GM12878 (cell line): ENCODE results near the gene WDR76. TPM values are rescaled to one million over a fixed set of nuclear protein-coding genes. Genes with fewer than 3 reads are reported as not detected.

ENCODE experiments used
- CTCF ChIP-seq, 3 experiments: IDR thresholded peaks in 2 of 3; conservative IDR thresholded peaks in 1 of 3; 2 replicates each; pipeline ENCODE4 v1.5.1; 2011; ENCODE audit warnings: low read depth in 3 of 3, low read length in 3 of 3, mild to moderate bottlenecking in 3 of 3, control low read depth in 2 of 3, moderate library complexity in 2 of 3, inconsistent platforms in 1 of 3, mixed read lengths in 1 of 3; ENCODE audit not compliant: control insufficient read depth in 2 of 3, insufficient read depth in 1 of 3; ENCODE audit errors: extremely low read depth in 1 of 3
- EED ChIP-seq: sonication (generic); IDR thresholded peaks from 2 replicates; pipeline ENCODE4 v1.6.1; 2016; ENCODE audit warnings: antibody characterized with exemption, low read depth
- EZH2 ChIP-seq: IDR thresholded peaks from 2 replicates; pipeline ENCODE4 v1.6.1; 2012; ENCODE audit warnings: low read depth, mild to moderate bottlenecking, control low read depth, inconsistent platforms, low read length, borderline replicate concordance; ENCODE audit not compliant: control insufficient read depth
- HDAC2 ChIP-seq: fragments of 200-600 bp; sonication (generic); IDR thresholded peaks from 2 replicates; pipeline ENCODE4 v1.6.1; 2017
- HSF1 ChIP-seq: fragments of 150-350 bp; IDR thresholded peaks from 2 replicates; pipeline ENCODE4 v1.6.1; 2014; ENCODE audit warnings: mild to moderate bottlenecking, low read depth, low read length
- KDM1A ChIP-seq: fragments of 200-600 bp; sonication (generic); IDR thresholded peaks from 2 replicates; pipeline ENCODE4 v1.6.1; 2016; ENCODE audit warnings: borderline replicate concordance
- RAD21 ChIP-seq: IDR thresholded peaks from 2 replicates; pipeline ENCODE4 v1.6.1; 2011; ENCODE audit warnings: mild to moderate bottlenecking, low read depth, low read length, moderate library complexity; ENCODE audit not compliant: insufficient read depth
- RELA ChIP-seq: fragments of 450-650 bp; IDR thresholded peaks from 2 replicates; pipeline ENCODE4 v1.8.0; 2014; ENCODE audit warnings: borderline replicate concordance; ENCODE audit not compliant: partially characterized antibody
- STAT3 ChIP-seq: IDR thresholded peaks from 2 replicates; pipeline ENCODE4 v1.6.1; 2011; ENCODE audit warnings: low read depth, low read length, improper control_type of control experiment
- TARDBP ChIP-seq: IDR thresholded peaks from 2 replicates; pipeline ENCODE4 v1.6.1; 2016; ENCODE audit warnings: borderline replicate concordance
- TCF12 ChIP-seq: IDR thresholded peaks from 2 replicates; pipeline ENCODE4 v1.6.1; 2011; ENCODE audit warnings: low read depth, mild to moderate bottlenecking, low read length
- TCF3 ChIP-seq: IDR thresholded peaks from 2 replicates; pipeline ENCODE4 v1.6.1; 2012; ENCODE audit warnings: low read depth, mild to moderate bottlenecking, low read length, borderline replicate concordance; ENCODE audit not compliant: insufficient read depth
- YY1 ChIP-seq: IDR thresholded peaks from 2 replicates; pipeline ENCODE4 v1.6.1; 2011; ENCODE audit warnings: low read depth, mild to moderate bottlenecking, low read length
- polyA plus RNA-seq, 11 experiments: library from polyadenylated mRNA; depleted of rRNA in 4 of 11; unstranded in 6 of 11; stranded (reverse) in 5 of 11; fragments of >200 nt; fragmentation: Nextera tagmentation in 4 of 11; fragmentation: Illumina TruSeq in 1 of 11; extraction: Ambion mirVana in 4 of 11; extraction: Trizol in 1 of 11; gene quantifications; 1 replicate in 1 of 11; 2 replicates in 10 of 11; pipeline versions ENCODE4 v1.2.1 to v1.2.3, GENCODE V29; 2011 to 2016; ENCODE audit warnings: inconsistent platforms in 2 of 11, missing spikeins in 2 of 11, low read depth in 1 of 11
- total RNA-seq, 4 experiments: library from RNA; depleted of rRNA in 3 of 4; stranded (reverse); fragments of >200 nt in 3 of 4; fragmentation: Illumina TruSeq in 1 of 4; extraction: Trizol in 1 of 4; gene quantifications; 2 replicates each; pipeline versions ENCODE4 v1.2.1 to v1.2.3, GENCODE V29; 2013 to 2021
- TF ChIP-seq, protein P1 (sequence below): fragments of 450-650 bp; IDR thresholded peaks from 2 replicates; pipeline ENCODE4 v1.6.1; 2016; ENCODE audit warnings: mild to moderate bottlenecking, moderate library complexity, borderline replicate concordance
- TF ChIP-seq, protein P2 (sequence below): fragments of 450-650 bp; IDR thresholded peaks from 2 replicates; pipeline ENCODE4 v1.6.1; 2017; ENCODE audit warnings: mild to moderate bottlenecking, moderate library complexity

Gene WDR76
- total and polyA plus RNA-seq, 10 of the 15 experiments (the other 5 are each of a cell fraction or from before 2014, with no cell fraction given), result 8.0 to 59.7 (median 34.5) TPM

GRCh38 chr15:43799209-43799944, 27.4 kb upstream of the WDR76 start (continued):
- TF ChIP-seq HSF1 (no peak), STAT3 (no peak), TCF3 (peak; percentile 43; the same call in 1 of the 2 replicates), EED (peak; percentile 59), TCF12 (peak; percentile 51; the same call in 1 of the 2 replicates), RAD21 (peak; percentile 31; the same call in 1 of the 2 replicates), YY1 (0 out of 2 replicates have a peak, but pooled peaks have one; percentile 1), HDAC2 (no peak), CTCF (IDR thresholded peaks at IDR 0.05 in 2 of 3, conservative IDR thresholded peaks at IDR 0.05 in 1 of 3; ENCODE audit: control insufficient read depth in 2 of 3, extremely low read depth in 1 of 3, insufficient read depth in 1 of 3, low read depth in 3 of 3, low read length in 3 of 3) (peak in 2 of 3 experiments; percentile 21 to 46; a peak in 3 of 6 replicates), KDM1A (no peak), EZH2 (no peak), RELA (no peak), TARDBP (no peak)
- TF ChIP-seq, protein P1, sequence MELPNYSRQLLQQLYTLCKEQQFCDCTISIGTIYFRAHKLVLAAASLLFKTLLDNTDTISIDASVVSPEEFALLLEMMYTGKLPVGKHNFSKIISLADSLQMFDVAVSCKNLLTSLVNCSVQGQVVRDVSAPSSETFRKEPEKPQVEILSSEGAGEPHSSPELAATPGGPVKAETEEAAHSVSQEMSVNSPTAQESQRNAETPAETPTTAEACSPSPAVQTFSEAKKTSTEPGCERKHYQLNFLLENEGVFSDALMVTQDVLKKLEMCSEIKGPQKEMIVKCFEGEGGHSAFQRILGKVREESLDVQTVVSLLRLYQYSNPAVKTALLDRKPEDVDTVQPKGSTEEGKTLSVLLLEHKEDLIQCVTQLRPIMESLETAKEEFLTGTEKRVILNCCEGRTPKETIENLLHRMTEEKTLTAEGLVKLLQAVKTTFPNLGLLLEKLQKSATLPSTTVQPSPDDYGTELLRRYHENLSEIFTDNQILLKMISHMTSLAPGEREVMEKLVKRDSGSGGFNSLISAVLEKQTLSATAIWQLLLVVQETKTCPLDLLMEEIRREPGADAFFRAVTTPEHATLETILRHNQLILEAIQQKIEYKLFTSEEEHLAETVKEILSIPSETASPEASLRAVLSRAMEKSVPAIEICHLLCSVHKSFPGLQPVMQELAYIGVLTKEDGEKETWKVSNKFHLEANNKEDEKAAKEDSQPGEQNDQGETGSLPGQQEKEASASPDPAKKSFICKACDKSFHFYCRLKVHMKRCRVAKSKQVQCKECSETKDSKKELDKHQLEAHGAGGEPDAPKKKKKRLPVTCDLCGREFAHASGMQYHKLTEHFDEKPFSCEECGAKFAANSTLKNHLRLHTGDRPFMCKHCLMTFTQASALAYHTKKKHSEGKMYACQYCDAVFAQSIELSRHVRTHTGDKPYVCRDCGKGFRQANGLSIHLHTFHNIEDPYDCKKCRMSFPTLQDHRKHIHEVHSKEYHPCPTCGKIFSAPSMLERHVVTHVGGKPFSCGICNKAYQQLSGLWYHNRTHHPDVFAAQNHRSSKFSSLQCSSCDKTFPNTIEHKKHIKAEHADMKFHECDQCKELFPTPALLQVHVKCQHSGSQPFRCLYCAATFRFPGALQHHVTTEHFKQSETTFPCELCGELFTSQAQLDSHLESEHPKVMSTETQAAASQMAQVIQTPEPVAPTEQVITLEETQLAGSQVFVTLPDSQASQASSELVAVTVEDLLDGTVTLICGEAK, result no peak
- TF ChIP-seq, protein P2, sequence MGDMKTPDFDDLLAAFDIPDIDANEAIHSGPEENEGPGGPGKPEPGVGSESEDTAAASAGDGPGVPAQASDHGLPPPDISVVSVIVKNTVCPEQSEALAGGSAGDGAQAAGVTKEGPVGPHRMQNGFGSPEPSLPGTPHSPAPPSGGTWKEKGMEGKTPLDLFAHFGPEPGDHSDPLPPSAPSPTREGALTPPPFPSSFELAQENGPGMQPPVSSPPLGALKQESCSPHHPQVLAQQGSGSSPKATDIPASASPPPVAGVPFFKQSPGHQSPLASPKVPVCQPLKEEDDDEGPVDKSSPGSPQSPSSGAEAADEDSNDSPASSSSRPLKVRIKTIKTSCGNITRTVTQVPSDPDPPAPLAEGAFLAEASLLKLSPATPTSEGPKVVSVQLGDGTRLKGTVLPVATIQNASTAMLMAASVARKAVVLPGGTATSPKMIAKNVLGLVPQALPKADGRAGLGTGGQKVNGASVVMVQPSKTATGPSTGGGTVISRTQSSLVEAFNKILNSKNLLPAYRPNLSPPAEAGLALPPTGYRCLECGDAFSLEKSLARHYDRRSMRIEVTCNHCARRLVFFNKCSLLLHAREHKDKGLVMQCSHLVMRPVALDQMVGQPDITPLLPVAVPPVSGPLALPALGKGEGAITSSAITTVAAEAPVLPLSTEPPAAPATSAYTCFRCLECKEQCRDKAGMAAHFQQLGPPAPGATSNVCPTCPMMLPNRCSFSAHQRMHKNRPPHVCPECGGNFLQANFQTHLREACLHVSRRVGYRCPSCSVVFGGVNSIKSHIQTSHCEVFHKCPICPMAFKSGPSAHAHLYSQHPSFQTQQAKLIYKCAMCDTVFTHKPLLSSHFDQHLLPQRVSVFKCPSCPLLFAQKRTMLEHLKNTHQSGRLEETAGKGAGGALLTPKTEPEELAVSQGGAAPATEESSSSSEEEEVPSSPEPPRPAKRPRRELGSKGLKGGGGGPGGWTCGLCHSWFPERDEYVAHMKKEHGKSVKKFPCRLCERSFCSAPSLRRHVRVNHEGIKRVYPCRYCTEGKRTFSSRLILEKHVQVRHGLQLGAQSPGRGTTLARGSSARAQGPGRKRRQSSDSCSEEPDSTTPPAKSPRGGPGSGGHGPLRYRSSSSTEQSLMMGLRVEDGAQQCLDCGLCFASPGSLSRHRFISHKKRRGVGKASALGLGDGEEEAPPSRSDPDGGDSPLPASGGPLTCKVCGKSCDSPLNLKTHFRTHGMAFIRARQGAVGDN, result 0 out of 2 replicates have a peak, but pooled peaks have one; percentile 26
